ENCODE data around the gene NGFR.

NGFR gene

GRCh38 chr17:49469831-49470810 is 25.0 kb upstream of the NGFR start:
- peak; percentile 53 for DNase-seq (ENCODE audit: low spot score)

- DNase-seq (ENCODE audit: low spot score): no peak
These were observed 23.9 kb upstream of the NGFR start for GRCh38 chr17:49471089-49471683.

- DNase-seq (ENCODE audit: low spot score): no peak
These were observed 23.3 kb upstream of the NGFR start for GRCh38 chr17:49471769-49472168.

- DNase-seq (ENCODE audit: low spot score): no peak
These were observed 22.6 kb upstream of the NGFR start for GRCh38 chr17:49472527-49472926.

- DNase-seq (ENCODE audit: low spot score): no peak
These were observed 21.0 kb upstream of the NGFR start for GRCh38 chr17:49473900-49474751.

GRCh38 chr17:49477709-49478108 is 17.4 kb upstream of the NGFR start:
- DNase-seq (ENCODE audit: low spot score): no peak

GRCh38 chr17:49480836-49481615 is 14.1 kb upstream of the NGFR start:
- DNase-seq (ENCODE audit: low spot score): no peak

- no peak for DNase-seq (ENCODE audit: low spot score)
These were observed 12.8 kb upstream of the NGFR start for GRCh38 chr17:49482144-49482817.

GRCh38 chr17:49483599-49484509 is 11.2 kb upstream of the NGFR start:
- no peak for DNase-seq (ENCODE audit: low spot score)

- DNase-seq (ENCODE audit: low spot score): no peak
These were observed 10.5 kb upstream of the NGFR start for GRCh38 chr17:49484588-49484987.

GRCh38 chr17:49486012-49486641 is 9.0 kb upstream of the NGFR start:
- no peak for DNase-seq (ENCODE audit: low spot score)

GRCh38 chr17:49487183-49487582 is 7.9 kb upstream of the NGFR start:
- DNase-seq (ENCODE audit: low spot score): no peak

- peak; percentile 76 for DNase-seq (ENCODE audit: low spot score)
These were observed 6.5 kb upstream of the NGFR start for GRCh38 chr17:49488612-49489011.

GRCh38 chr17:49489348-49489747 is 5.7 kb upstream of the NGFR start:
- no peak for DNase-seq (ENCODE audit: low spot score)

GRCh38 chr17:49490276-49490675 is 4.8 kb upstream of the NGFR start:
- DNase-seq (ENCODE audit: low spot score): no peak

- DNase-seq (ENCODE audit: low spot score): no peak
These were observed 3.8 kb upstream of the NGFR start for GRCh38 chr17:49491192-49491769.

- DNase-seq (ENCODE audit: low spot score): no peak
These were observed 601 bp upstream of the NGFR start for GRCh38 chr17:49494399-49494985.

- DNase-seq (ENCODE audit: low spot score): no peak
These were observed 719 bp downstream of the NGFR start for GRCh38 chr17:49495842-49496182.
